ENCODE measurements around the gene DPCD. TPM values are rescaled to one million over a fixed set of nuclear protein-coding genes. Genes with fewer than 3 reads are reported as not detected.

DPCD gene
- total and polyA plus RNA-seq, 2 experiments from 2014 or later, result 22.5 to 38.1 TPM

- H3K4me1 Mint-ChIP-seq, result peaks cover 39% of the 10 kb centered on the region
- Histone ChIP-seq H2AFZ (no peak overlapping the region), H3F3A (replicated peaks; ENCODE audit: low read depth) (no peaks in the 10 kb centered on the region), H3K36me3 (ENCODE audit: insufficient read depth) (no peaks in the 10 kb centered on the region), H3K4me3 (no peak overlapping the region), H3K27ac (ENCODE audit: low read depth) (no peak overlapping the region), H3K4me2 (no peak overlapping the region), H3K79me2 (replicated peaks; ENCODE audit: insufficient read depth) (no peaks in the 10 kb centered on the region), H3K27me3 (ENCODE audit: insufficient read depth) (no peaks in the 10 kb centered on the region), H4K20me1 (replicated peaks; ENCODE audit: insufficient read depth) (no peaks in the 10 kb centered on the region), H3K4me1 (ENCODE audit: insufficient read depth) (peaks cover 21% of the 10 kb centered on the region), H3K9me2 (ENCODE audit: insufficient read depth) (no peaks in the 10 kb centered on the region)
- H3K4me3 Mint-ChIP-seq, result no peak overlapping the region
- no peaks in the 10 kb centered on the region for H3K9me3 Mint-ChIP-seq
- DNase-seq (ENCODE audit: low spot score), result no peak
- H3K27me3 Mint-ChIP-seq (ENCODE audit: insufficient read depth, low read depth, poor library complexity), result peaks cover 18% of the 10 kb centered on the region
- TF ChIP-seq EZH2phosphoT487 (IDR thresholded peaks at IDR 0.05; ENCODE audit: unreplicated experiment) (no peak), ZNF462 (CRISPR knock-in tag; IDR thresholded peaks at IDR 0.05) (no peak), NANOG (IDR thresholded peaks at IDR 0.05; ENCODE audit: borderline replicate concordance) (no peak), JUNB (IDR thresholded peaks at IDR 0.05; ENCODE audit: unreplicated experiment) (no peak), EZH2 (IDR thresholded peaks at IDR 0.05; ENCODE audit: low read depth, unreplicated experiment) (no peak), POLR2AphosphoS5 (IDR thresholded peaks at IDR 0.05; ENCODE audit: low read depth) (no peak), ZNF114 (CRISPR knock-in tag; IDR thresholded peaks at IDR 0.05) (no peak), STAT1 (IDR thresholded peaks at IDR 0.05; ENCODE audit: unreplicated experiment) (no peak)
- TF ChIP-seq, protein P1, sequence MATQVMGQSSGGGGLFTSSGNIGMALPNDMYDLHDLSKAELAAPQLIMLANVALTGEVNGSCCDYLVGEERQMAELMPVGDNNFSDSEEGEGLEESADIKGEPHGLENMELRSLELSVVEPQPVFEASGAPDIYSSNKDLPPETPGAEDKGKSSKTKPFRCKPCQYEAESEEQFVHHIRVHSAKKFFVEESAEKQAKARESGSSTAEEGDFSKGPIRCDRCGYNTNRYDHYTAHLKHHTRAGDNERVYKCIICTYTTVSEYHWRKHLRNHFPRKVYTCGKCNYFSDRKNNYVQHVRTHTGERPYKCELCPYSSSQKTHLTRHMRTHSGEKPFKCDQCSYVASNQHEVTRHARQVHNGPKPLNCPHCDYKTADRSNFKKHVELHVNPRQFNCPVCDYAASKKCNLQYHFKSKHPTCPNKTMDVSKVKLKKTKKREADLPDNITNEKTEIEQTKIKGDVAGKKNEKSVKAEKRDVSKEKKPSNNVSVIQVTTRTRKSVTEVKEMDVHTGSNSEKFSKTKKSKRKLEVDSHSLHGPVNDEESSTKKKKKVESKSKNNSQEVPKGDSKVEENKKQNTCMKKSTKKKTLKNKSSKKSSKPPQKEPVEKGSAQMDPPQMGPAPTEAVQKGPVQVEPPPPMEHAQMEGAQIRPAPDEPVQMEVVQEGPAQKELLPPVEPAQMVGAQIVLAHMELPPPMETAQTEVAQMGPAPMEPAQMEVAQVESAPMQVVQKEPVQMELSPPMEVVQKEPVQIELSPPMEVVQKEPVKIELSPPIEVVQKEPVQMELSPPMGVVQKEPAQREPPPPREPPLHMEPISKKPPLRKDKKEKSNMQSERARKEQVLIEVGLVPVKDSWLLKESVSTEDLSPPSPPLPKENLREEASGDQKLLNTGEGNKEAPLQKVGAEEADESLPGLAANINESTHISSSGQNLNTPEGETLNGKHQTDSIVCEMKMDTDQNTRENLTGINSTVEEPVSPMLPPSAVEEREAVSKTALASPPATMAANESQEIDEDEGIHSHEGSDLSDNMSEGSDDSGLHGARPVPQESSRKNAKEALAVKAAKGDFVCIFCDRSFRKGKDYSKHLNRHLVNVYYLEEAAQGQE (IDR thresholded peaks at IDR 0.05; ENCODE audit: unreplicated experiment), result no peak
- TF ChIP-seq, protein P2, sequence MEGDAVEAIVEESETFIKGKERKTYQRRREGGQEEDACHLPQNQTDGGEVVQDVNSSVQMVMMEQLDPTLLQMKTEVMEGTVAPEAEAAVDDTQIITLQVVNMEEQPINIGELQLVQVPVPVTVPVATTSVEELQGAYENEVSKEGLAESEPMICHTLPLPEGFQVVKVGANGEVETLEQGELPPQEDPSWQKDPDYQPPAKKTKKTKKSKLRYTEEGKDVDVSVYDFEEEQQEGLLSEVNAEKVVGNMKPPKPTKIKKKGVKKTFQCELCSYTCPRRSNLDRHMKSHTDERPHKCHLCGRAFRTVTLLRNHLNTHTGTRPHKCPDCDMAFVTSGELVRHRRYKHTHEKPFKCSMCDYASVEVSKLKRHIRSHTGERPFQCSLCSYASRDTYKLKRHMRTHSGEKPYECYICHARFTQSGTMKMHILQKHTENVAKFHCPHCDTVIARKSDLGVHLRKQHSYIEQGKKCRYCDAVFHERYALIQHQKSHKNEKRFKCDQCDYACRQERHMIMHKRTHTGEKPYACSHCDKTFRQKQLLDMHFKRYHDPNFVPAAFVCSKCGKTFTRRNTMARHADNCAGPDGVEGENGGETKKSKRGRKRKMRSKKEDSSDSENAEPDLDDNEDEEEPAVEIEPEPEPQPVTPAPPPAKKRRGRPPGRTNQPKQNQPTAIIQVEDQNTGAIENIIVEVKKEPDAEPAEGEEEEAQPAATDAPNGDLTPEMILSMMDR (conservative IDR thresholded peaks at IDR 0.05; ENCODE audit: low read depth in 2 of 2), result no peak
- TF ChIP-seq, protein P3, sequence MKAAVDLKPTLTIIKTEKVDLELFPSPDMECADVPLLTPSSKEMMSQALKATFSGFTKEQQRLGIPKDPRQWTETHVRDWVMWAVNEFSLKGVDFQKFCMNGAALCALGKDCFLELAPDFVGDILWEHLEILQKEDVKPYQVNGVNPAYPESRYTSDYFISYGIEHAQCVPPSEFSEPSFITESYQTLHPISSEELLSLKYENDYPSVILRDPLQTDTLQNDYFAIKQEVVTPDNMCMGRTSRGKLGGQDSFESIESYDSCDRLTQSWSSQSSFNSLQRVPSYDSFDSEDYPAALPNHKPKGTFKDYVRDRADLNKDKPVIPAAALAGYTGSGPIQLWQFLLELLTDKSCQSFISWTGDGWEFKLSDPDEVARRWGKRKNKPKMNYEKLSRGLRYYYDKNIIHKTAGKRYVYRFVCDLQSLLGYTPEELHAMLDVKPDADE (IDR thresholded peaks at IDR 0.05), result no peak
- H3K36me3 Mint-ChIP-seq (ENCODE audit: low read depth), result peaks cover 21% of the 10 kb centered on the region; the same call in 2 of the 3 replicates
- H3K27ac Mint-ChIP-seq, result no peak overlapping the region
- ATAC-seq, result no peak
Observed at GRCh38 chr10:101612086-101612485, 24.0 kb downstream of the DPCD start.

Data from GM23338 (cell line).